Activated naive CD4-positive, alpha-beta T cell treated with anti-CD3 and anti-CD28 coated beads, Interleukin-2, amount 50 U/mL, for 24 hours (primary cell): ENCODE results near the gene PRUNE2.

Experiments used
- H3K27ac Mint-ChIP-seq: one replicate; pipeline ENCODE4 v1.8.0; 2021; ENCODE audit warnings: mild to moderate bottlenecking, mixed read lengths
- H3K27me3 Mint-ChIP-seq: one replicate; pipeline ENCODE4 v1.8.0; 2021; ENCODE audit warnings: mixed read lengths
- H3K36me3 Mint-ChIP-seq: one replicate; pipeline ENCODE4 v1.8.0; 2021; ENCODE audit warnings: mixed read lengths
- H3K4me1 Mint-ChIP-seq: one replicate; pipeline ENCODE4 v1.8.0; 2021; ENCODE audit warnings: mixed read lengths
- H3K4me3 Mint-ChIP-seq: one replicate; pipeline ENCODE4 v1.8.0; 2021; ENCODE audit warnings: mild to moderate bottlenecking, mixed read lengths
- H3K9me3 Mint-ChIP-seq: one replicate; pipeline ENCODE4 v1.8.0; 2021; ENCODE audit warnings: mixed read lengths

The PRUNE2 gene

DNA sequence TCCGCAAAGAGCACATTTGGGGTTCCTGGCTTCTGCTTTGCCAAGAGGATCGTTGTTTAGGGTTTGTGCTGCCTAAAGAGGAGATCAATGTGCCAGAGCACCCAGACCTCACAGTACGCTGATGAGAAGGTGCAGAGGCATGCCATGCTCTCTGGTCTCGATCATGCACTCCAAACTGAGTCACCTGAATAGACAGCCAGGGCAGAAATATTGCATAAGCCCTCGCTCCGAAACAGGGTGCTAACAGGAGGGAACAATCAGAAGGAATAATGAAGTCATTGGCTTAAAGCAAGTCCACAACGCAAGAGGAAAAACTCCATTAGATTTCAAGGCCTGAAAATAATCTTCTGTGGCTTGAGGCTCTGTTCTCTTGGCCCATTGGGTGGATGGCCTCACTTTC is 322.7 kb downstream of the PRUNE2 start:
- Mint-ChIP-seq H3K36me3 (no peaks in the 10 kb centered on the region), H3K27ac (no peak overlapping the region), H3K9me3 (no peaks in the 10 kb centered on the region), H3K4me1 (no peaks in the 10 kb centered on the region), H3K4me3 (no peak overlapping the region), H3K27me3 (peaks cover 2% of the 10 kb centered on the region)

DNA sequence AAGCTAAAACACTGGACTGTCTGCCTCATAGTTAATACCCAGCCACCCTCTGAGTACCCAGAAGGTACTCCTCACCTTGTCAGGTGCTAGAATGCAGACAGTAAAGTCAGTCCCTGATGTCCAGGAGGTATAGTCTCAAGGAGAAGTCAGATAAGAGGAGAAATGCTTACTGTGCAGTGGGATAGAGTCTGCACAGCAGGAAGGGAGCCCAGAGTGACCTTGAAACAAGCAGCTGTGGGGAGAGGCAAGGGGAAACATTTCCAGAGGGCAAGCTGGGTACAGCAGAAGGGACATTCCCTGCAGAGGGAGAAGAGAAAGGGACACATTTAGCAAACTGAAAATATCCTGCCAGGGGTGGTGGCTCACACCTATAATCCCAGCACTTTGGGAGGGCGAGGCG is 324.2 kb downstream of the PRUNE2 start:
- Mint-ChIP-seq H3K4me3 (no peak overlapping the region), H3K27ac (no peak overlapping the region), H3K9me3 (no peaks in the 10 kb centered on the region), H3K36me3 (no peaks in the 10 kb centered on the region), H3K27me3 (peaks cover 4% of the 10 kb centered on the region), H3K4me1 (no peaks in the 10 kb centered on the region)

DNA sequence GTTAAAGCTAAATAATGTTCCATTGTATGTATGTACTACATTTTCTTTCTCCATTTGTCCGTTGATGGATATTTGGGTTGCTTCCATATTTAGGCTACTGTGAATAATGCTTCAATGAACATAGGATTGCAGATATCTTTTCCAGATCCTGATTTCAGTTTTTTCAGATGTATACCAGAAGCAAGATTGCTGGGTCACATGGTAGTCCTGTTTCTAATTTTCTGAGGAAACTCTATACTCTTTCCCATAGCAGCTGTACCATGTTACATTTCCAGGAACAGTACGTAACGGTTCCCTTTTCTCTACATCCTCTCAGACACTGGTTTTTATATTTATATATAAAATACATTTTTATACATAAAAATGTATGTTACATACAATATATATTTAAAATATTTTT is 325.1 kb downstream of the PRUNE2 start:
- Mint-ChIP-seq H3K36me3 (no peaks in the 10 kb centered on the region), H3K27me3 (peaks cover 4% of the 10 kb centered on the region), H3K4me3 (no peak overlapping the region), H3K9me3 (no peaks in the 10 kb centered on the region), H3K27ac (no peak overlapping the region), H3K4me1 (no peaks in the 10 kb centered on the region)

DNA sequence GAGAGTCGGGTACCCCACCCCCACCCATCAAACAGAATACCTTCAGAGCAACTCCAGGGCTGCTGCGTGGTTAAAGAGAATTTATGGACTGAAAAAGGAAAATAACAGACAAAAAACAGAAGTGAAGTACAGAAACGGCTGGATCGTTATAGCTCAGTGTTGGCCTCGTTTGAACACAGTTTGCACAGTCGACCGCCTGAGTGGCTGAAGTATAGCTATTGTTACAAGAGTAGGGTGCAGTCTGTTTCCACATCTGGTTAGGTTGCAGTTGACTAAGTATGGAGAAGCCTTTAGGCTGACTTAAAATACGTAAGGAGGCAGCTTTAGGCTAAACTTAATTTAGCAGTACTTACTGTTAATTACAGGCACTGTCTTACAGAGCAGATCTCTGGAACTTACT is 325.7 kb downstream of the PRUNE2 start:
- Mint-ChIP-seq H3K4me3 (no peak overlapping the region), H3K27me3 (peaks cover 4% of the 10 kb centered on the region), H3K4me1 (no peaks in the 10 kb centered on the region), H3K36me3 (no peaks in the 10 kb centered on the region), H3K27ac (no peak overlapping the region), H3K9me3 (no peaks in the 10 kb centered on the region)

DNA sequence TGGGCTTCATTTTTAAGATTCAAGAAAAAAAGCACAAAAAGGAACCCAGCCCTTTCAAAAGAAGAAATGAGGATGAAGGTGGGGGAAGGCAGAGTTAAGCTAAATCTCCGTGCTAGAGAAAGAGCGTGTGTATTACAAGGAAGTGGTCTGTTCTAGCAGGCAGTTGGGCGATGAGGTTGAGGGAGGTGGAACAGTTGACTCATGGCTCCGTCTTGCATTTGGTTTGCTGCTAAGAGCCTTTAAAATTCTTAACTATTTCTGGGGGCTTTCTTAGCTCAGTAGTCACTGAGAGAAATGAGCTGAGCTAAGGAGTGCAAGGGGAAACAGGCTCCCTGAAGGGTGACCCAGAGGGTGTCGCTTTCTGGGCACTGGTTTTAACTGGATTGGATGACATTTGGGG is 329.6 kb downstream of the PRUNE2 start:
- no peaks in the 10 kb centered on the region for H3K36me3 Mint-ChIP-seq
- H3K4me3 Mint-ChIP-seq: no peak overlapping the region
- no peak overlapping the region for H3K27ac Mint-ChIP-seq
- H3K9me3 Mint-ChIP-seq: no peaks in the 10 kb centered on the region
- H3K27me3 Mint-ChIP-seq: peaks cover 21% of the 10 kb centered on the region
- no peaks in the 10 kb centered on the region for H3K4me1 Mint-ChIP-seq

DNA sequence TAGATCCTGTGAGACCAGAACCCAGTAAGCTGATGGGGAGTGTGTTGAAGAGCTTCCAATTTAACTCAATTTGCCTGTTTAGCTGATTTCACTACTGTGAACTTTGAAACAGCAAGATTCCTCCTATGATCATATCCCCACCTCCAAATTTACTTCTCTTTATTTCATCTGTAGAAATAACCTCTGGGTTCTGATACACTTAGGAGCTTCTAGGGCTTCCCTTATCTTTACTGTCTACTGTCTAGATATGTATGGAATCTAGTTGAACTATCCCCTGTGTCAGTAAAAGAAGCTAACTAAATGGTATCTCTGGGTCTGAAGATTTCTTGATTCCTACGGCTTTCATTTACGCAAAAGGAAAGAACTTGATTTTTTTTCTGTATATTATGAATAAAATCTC is 330.2 kb downstream of the PRUNE2 start:
- H3K36me3 Mint-ChIP-seq: no peaks in the 10 kb centered on the region
- H3K27me3 Mint-ChIP-seq: peaks cover 23% of the 10 kb centered on the region
- H3K4me1 Mint-ChIP-seq: no peaks in the 10 kb centered on the region
- no peak overlapping the region for H3K27ac Mint-ChIP-seq
- no peak overlapping the region for H3K4me3 Mint-ChIP-seq
- peaks cover 2% of the 10 kb centered on the region for H3K9me3 Mint-ChIP-seq

DNA sequence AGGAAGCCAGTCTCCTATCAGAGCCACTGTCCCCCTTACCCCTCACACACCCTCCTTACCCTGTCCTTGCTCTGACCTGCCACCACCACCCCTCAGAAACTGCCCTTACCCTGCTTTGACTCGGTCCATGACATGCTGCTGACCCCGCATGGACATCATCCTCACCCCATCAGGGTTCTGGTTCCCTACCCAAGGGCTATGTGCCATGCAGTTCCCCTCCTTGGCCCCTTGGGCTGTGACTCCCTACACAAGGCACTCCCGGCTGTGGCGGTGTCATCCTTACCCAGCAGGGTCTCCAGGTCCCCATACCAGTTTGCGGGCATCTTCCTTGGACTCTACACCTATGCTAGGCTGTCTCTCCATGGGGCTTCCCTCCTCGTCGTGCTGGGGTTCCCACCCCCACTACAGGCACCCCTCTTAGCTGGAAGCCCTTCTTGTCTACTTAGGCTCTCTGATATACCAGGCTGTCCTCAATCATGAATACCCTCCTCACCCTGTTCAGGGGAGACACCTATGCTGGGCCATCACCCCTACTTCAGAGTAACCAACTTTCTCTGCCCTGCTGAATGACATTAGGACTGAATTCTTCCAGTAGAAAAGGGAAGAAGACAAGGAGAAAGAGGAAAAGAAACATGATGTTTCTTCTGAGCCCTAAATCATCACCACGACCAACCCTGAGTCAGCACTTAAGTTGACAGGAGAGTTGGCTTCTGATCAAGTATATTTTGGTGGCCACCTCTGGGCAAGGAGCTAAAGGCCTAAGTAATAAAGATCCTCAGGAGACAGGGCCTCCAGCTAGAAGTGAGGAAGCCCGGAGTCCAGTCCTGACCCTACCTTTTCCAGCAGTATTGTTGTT is 331.8 kb downstream of the PRUNE2 start:
- H3K36me3 Mint-ChIP-seq: no peaks in the 10 kb centered on the region
- H3K4me3 Mint-ChIP-seq: no peak overlapping the region
- peaks cover 32% of the 10 kb centered on the region for H3K27me3 Mint-ChIP-seq
- peaks cover 7% of the 10 kb centered on the region for H3K9me3 Mint-ChIP-seq
- H3K4me1 Mint-ChIP-seq: no peaks in the 10 kb centered on the region
- no peak overlapping the region for H3K27ac Mint-ChIP-seq

DNA sequence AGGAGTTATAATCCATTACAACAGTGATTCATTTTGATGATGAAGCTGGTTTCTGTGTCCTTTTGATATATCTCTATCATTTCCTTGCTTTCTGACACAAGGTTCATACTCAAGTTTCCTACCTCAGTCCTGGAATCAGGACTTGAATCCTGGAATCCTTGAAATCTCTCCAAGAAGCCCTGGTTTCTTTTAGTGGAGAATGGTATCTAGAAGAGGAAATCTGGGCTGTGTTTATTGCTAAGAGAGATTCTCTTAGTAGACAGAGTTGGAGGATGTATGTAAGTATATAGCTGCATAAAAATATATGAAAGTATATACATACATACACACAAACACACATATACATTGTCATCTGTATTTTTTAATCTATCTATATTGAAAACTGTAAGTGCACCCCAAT is 332.5 kb downstream of the PRUNE2 start:
- Mint-ChIP-seq H3K36me3 (no peaks in the 10 kb centered on the region), H3K27me3 (peaks cover 33% of the 10 kb centered on the region), H3K27ac (no peak overlapping the region), H3K9me3 (peaks cover 7% of the 10 kb centered on the region), H3K4me1 (no peaks in the 10 kb centered on the region), H3K4me3 (no peak overlapping the region)

DNA sequence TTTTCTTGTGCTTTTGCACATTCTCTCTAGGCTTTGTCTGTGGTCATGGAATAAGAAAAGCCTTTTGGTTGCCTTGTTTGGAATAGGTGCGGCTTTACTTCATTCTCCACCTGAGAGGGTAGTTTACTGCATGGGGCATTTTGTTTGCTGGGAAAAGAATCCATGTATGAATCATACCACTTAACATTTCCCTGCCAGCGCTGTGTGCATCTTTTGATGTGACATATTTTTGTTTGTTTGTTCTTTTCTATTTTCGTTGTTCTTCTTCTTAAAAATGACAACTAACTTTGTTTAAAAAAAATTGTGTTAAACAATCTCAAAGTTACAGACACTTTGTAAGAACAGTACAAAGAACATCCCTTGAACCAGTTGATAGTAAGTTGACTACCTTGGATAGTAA is 333.8 kb downstream of the PRUNE2 start:
- no peak overlapping the region for H3K4me3 Mint-ChIP-seq
- peaks cover 39% of the 10 kb centered on the region for H3K27me3 Mint-ChIP-seq
- no peaks in the 10 kb centered on the region for H3K4me1 Mint-ChIP-seq
- no peaks in the 10 kb centered on the region for H3K36me3 Mint-ChIP-seq
- H3K9me3 Mint-ChIP-seq: peaks cover 7% of the 10 kb centered on the region
- H3K27ac Mint-ChIP-seq: no peak overlapping the region

DNA sequence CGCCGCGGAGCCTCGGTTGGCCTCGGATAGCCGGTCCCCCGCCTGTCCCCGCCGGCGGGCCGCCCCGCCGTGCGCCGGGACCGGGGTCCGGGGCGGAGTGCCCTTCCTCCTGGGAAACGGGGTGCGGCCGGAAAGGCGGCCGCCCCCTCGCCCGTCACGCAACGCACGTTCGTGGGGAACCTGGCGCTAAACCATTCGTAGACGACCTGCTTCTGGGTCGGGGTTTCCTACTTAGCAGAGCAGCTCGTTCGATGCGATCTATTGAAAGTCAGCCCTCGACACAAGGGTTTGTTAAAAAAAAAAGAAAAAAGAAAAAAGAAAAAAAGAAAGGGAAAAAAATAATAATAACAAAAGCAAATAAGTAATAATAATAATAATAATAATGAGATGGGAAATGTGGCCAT is 334.2 kb downstream of the PRUNE2 start:
- Mint-ChIP-seq H3K4me3 (no peak overlapping the region), H3K9me3 (peaks cover 7% of the 10 kb centered on the region), H3K27ac (no peak overlapping the region), H3K27me3 (peaks cover 39% of the 10 kb centered on the region), H3K4me1 (no peaks in the 10 kb centered on the region), H3K36me3 (no peaks in the 10 kb centered on the region)

DNA sequence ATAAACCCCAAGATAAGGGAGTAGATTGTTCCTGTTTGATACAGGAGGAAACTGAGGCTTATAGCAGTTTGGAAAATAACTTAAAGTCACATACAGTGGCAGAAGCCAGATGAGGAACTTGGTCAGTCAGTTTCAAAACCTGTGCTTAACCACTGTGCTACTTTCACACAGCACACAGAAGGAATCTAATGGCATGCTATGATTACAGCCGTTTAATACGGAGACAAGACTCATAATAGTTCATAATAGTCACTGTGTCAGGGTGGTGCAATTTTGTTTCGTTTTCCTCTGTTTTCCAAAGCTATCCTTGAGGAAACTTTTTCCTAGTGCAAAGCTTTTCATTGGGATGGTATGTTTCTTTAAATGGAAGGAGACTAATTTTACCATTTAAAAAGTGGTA is 334.6 kb downstream of the PRUNE2 start:
- no peak overlapping the region for H3K27ac Mint-ChIP-seq
- H3K4me3 Mint-ChIP-seq: peak overlapping the region; percentile 57
- peaks cover 39% of the 10 kb centered on the region for H3K27me3 Mint-ChIP-seq
- H3K4me1 Mint-ChIP-seq: no peaks in the 10 kb centered on the region
- H3K9me3 Mint-ChIP-seq: peaks cover 7% of the 10 kb centered on the region
- H3K36me3 Mint-ChIP-seq: no peaks in the 10 kb centered on the region

DNA sequence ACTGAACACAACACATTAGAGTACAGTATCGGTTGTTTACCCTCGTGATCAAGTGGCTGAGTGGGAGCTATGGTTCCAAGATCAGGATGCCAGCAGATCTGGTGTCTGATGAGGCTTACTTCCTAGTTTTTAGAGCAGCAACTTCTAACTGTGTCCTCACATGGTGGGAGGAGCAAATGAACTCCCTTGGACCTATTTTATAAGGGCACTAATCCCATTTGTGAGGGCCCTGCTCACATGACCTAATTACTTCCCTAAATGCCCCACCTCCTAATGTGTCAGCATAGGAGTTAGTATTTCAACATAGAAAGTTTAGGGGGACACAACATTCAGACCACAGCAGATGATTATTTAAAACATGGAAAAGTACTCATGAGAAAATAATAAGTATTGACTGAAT is 335.1 kb downstream of the PRUNE2 start:
- H3K4me1 Mint-ChIP-seq: no peaks in the 10 kb centered on the region
- no peaks in the 10 kb centered on the region for H3K36me3 Mint-ChIP-seq
- H3K9me3 Mint-ChIP-seq: peaks cover 7% of the 10 kb centered on the region
- no peak overlapping the region for H3K4me3 Mint-ChIP-seq
- peaks cover 41% of the 10 kb centered on the region for H3K27me3 Mint-ChIP-seq
- no peak overlapping the region for H3K27ac Mint-ChIP-seq

DNA sequence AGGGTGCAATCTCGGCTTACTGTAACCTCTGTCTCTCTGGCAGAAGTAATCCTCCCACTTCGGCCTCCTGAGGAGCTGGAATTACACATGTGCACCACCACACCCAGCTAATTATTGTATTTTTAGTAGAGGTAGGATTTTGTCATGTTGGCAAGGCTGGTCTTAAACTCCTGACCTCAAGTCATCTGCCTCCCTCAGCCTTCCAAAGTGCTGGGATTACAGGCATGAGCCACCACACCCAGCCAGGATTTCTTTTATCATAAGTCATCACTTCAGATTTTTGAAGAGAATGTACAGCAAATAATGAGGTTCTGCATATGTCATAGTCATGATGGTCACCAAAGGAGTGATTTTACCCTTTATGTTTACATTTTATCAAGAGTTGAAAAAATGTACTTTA is 338.8 kb downstream of the PRUNE2 start:
- peaks cover 7% of the 10 kb centered on the region for H3K9me3 Mint-ChIP-seq
- peaks cover 28% of the 10 kb centered on the region for H3K27me3 Mint-ChIP-seq
- H3K4me3 Mint-ChIP-seq: no peak overlapping the region
- H3K4me1 Mint-ChIP-seq: no peaks in the 10 kb centered on the region
- H3K27ac Mint-ChIP-seq: no peak overlapping the region
- no peaks in the 10 kb centered on the region for H3K36me3 Mint-ChIP-seq

DNA sequence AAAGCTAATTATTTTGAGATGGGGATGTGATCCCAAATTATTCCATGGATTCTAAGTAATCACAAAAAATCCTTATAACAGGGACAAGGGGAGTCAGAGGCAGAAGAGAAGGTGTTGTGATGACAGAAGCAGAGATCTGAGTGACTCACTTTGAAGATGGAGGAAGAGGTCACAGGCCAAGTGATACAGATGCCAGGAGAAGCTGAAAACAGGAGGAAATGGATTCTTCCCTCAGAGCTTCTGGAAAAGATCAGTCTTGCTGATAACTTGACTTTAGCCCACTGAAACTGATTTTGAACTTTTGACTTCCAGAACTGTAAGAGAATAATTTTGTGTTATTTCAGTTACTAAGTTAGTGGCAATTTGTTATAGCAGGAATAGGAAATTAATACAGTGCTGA is 341.6 kb downstream of the PRUNE2 start:
- H3K4me3 Mint-ChIP-seq: no peak overlapping the region
- H3K9me3 Mint-ChIP-seq: no peaks in the 10 kb centered on the region
- H3K27me3 Mint-ChIP-seq: peaks cover 16% of the 10 kb centered on the region
- H3K36me3 Mint-ChIP-seq: no peaks in the 10 kb centered on the region
- H3K27ac Mint-ChIP-seq: no peak overlapping the region
- no peaks in the 10 kb centered on the region for H3K4me1 Mint-ChIP-seq

DNA sequence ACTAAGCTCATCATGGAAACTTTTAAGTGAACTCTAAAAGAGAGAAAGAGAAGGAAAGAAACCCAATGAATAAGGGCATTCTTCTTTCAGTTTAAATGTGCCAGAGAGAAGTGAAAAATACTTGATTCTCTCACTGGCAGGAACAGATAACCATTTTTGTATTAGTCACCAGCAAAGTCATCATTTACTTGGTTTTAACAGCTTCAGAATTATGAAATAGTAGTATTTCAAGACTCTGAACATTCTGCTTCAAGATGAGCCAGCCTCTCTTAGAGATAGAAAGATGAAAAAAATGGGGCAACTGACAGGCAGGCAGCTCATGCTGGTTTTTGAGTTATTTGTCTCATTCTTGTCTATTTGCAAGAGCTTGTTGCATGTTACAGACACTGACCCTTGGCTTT is 343.4 kb downstream of the PRUNE2 start:
- peaks cover 10% of the 10 kb centered on the region for H3K27me3 Mint-ChIP-seq
- no peak overlapping the region for H3K27ac Mint-ChIP-seq
- no peak overlapping the region for H3K4me3 Mint-ChIP-seq
- H3K9me3 Mint-ChIP-seq: no peaks in the 10 kb centered on the region
- H3K36me3 Mint-ChIP-seq: no peaks in the 10 kb centered on the region
- H3K4me1 Mint-ChIP-seq: no peaks in the 10 kb centered on the region

DNA sequence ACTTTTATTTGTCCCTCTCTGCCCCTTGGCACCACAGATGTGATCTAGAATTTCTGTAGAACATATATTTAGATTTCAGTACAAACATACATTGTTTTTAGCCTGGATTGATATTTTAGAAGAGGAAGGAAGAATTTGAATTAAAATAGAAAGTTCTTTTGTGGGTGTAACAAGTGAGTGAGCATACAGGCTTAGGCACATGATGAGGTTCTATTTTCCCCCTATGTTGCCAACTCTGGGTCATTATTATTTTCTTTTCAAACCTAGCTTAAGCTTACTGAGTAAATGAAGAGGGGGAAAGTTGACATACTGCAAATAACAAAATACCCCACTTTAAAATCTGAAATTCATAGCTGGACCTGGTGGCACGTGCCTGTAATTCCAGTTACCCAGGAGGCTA is 344.0 kb downstream of the PRUNE2 start:
- Mint-ChIP-seq H3K27ac (no peak overlapping the region), H3K36me3 (no peaks in the 10 kb centered on the region), H3K4me1 (no peaks in the 10 kb centered on the region), H3K9me3 (no peaks in the 10 kb centered on the region), H3K27me3 (peaks cover 6% of the 10 kb centered on the region), H3K4me3 (no peak overlapping the region)
